HCT116 (cell line): ENCODE results near the gene NDST3. TPM values are rescaled to one million over a fixed set of nuclear protein-coding genes. Genes with fewer than 3 reads are reported as not detected.

Source experiments
- ATAC-seq: fragments of 200-7000 bp; cut with Tn5 transposase; 2 replicates; pipeline ENCODE4 v1.9.1; 2020; ENCODE audit warnings: mild to moderate bottlenecking, moderate library complexity
- BruUV-seq: library from RNA; stranded (reverse); fragments of 400-500 nt; replicated peaks from 2 replicates; lab custom pipeline; 2021; lab: Mats Ljungman, UMichigan
- CTCF ChIA-PET: fragments of 300-600 bp; sonication (Branson Sonifier 250); formaldehyde crosslinking; loops from one replicate; lab custom pipeline; 2021; ENCODE audit warnings: antibody characterized with exemption; lab: Charles Lee
- POLR2A ChIA-PET: fragments of 300-600, 350-600 bp; sonication (Branson Sonifier 250); formaldehyde crosslinking; loops from one replicate; lab custom pipeline; 2021; ENCODE audit warnings: antibody characterized with exemption; lab: Charles Lee
- RAD21 ChIA-PET, 2 experiments: fragments of 300-600 bp; sonication (Branson Sonifier 250); formaldehyde crosslinking; loops; one replicate each; lab custom pipeline; 2023; ENCODE audit warnings: low total read pairs in 2 of 2; ENCODE audit not compliant: uncharacterized antibody in 2 of 2, unreplicated experiment in 2 of 2, low non-redundant PET in 1 of 2; lab: Charles Lee
- DNase-seq: peaks from one replicate; pipeline ENCODE4 v3.0.0-alpha.2; 2010; ENCODE audit warnings: low read depth, low spot score
- H2AFZ ChIP-seq: fragments of 200-600 bp; shearing (Covaris generic), sonication (generic); 2 replicates; pipeline ENCODE4 v1.6.1; 2017; ENCODE audit warnings: low read depth, mixed run types, mixed read lengths, antibody characterized with exemption, low read length; ENCODE audit not compliant: poor library complexity, severe bottlenecking
- H3K27ac ChIP-seq: 2 replicates; pipeline ENCODE4 v1.5.1; 2012; ENCODE audit warnings: low read depth, low read length
- H3K27me3 ChIP-seq: fragments of 200-600 bp; sonication (generic); 2 replicates; pipeline ENCODE4 v1.6.1; 2016; ENCODE audit warnings: mixed run types, low read length, mixed read lengths; ENCODE audit not compliant: insufficient read depth
- H3K36me3 ChIP-seq, 2 experiments: fragments of 200-500 bp in 1 of 2; fragments of 200-600 bp in 1 of 2; sonication (Bioruptor generic) in 1 of 2; sonication (generic) in 1 of 2; 2 replicates each; pipeline versions ENCODE4 v1.5.1 to v1.6.1; 2014 to 2016; ENCODE audit warnings: low read length in 2 of 2, inconsistent platforms in 1 of 2, mixed read lengths in 1 of 2, mixed run types in 1 of 2; ENCODE audit not compliant: insufficient read depth in 2 of 2, control insufficient read depth in 1 of 2
- H3K4me1 ChIP-seq, 2 experiments: fragments of 200-600 bp in 1 of 2; sonication (generic) in 1 of 2; 2 replicates each; pipeline versions ENCODE4 v1.5.1 to v1.6.1; 2012 to 2017; ENCODE audit warnings: low read length in 2 of 2, inconsistent platforms in 1 of 2, mild to moderate bottlenecking in 1 of 2, mixed read lengths in 1 of 2, mixed run types in 1 of 2, moderate library complexity in 1 of 2; ENCODE audit not compliant: insufficient read depth in 2 of 2, control insufficient read depth in 1 of 2
- H3K4me2 ChIP-seq: fragments of 200-600 bp; sonication (generic); 2 replicates; pipeline ENCODE4 v1.6.1; 2017; ENCODE audit warnings: mixed run types, low read length, mixed read lengths
- H3K4me3 ChIP-seq, 2 experiments: fragments of 200-600 bp in 1 of 2; sonication (generic) in 1 of 2; replicated peaks in 1 of 2; 2 replicates each; pipeline ENCODE4 v1.5.1; 2011 to 2016; ENCODE audit warnings: low read length in 2 of 2, control low read depth in 1 of 2, low read depth in 1 of 2, mild to moderate bottlenecking in 1 of 2, mixed read lengths in 1 of 2, mixed run types in 1 of 2
- H3K79me2 ChIP-seq: fragments of 200-600 bp; sonication (generic); 2 replicates; pipeline ENCODE4 v1.6.1; 2017; ENCODE audit warnings: mild to moderate bottlenecking, mixed run types, low read length, moderate library complexity, mixed read lengths; ENCODE audit not compliant: insufficient read depth
- H3K9ac ChIP-seq: fragments of 200-600 bp; sonication (generic); 2 replicates; pipeline ENCODE4 v1.6.1; 2016; ENCODE audit warnings: low read length, mixed read lengths
- H3K9me2 ChIP-seq: fragments of 200-600 bp; sonication (generic), shearing (Covaris generic); 2 replicates; pipeline ENCODE4 v1.6.1; 2017; ENCODE audit warnings: mixed run types, mild to moderate bottlenecking, moderate library complexity; ENCODE audit not compliant: insufficient read depth
- H3K9me3 ChIP-seq, 2 experiments: fragments of 200-500 bp in 1 of 2; fragments of 200-600 bp in 1 of 2; sonication (Bioruptor generic) in 1 of 2; sonication (generic) in 1 of 2; 2 replicates each; pipeline ENCODE4 v1.6.1; 2014 to 2017; ENCODE audit warnings: low read length in 2 of 2, mixed read lengths in 2 of 2, inconsistent platforms in 1 of 2, low read depth in 1 of 2, mild to moderate bottlenecking in 1 of 2, mixed run types in 1 of 2, moderate library complexity in 1 of 2; ENCODE audit not compliant: control insufficient read depth in 1 of 2, insufficient read depth in 1 of 2
- H4K20me1 ChIP-seq: fragments of 200-600 bp; sonication (generic), shearing (Covaris generic); 2 replicates; pipeline ENCODE4 v1.6.1; 2017; ENCODE audit warnings: mixed run types, mild to moderate bottlenecking, moderate library complexity; ENCODE audit not compliant: insufficient read depth
- CBX3 ChIP-seq: IDR thresholded peaks from 2 replicates; pipeline ENCODE4 v1.6.1; 2012; ENCODE audit warnings: low read depth
- CEBPB ChIP-seq: IDR thresholded peaks from 2 replicates; pipeline ENCODE4 v1.6.1; 2012; ENCODE audit warnings: low read depth
- EGR1 ChIP-seq: IDR thresholded peaks from 2 replicates; pipeline ENCODE4 v1.6.1; 2012; ENCODE audit warnings: low read depth
- ELF1 ChIP-seq: IDR thresholded peaks from 2 replicates; pipeline ENCODE4 v1.6.1; 2012; ENCODE audit warnings: low read depth, borderline replicate concordance
- EZH2phosphoT487 ChIP-seq: fragments of 200-600 bp; IDR thresholded peaks from 2 replicates; pipeline ENCODE4 v1.6.1; 2018; ENCODE audit warnings: antibody characterized with exemption, borderline replicate concordance
- FOSL1 ChIP-seq: IDR thresholded peaks from 2 replicates; pipeline ENCODE4 v1.6.1; 2012; ENCODE audit warnings: low read depth
- MAX ChIP-seq: IDR thresholded peaks from 2 replicates; pipeline ENCODE4 v1.6.1; 2012
- POLR2A ChIP-seq: IDR thresholded peaks from 2 replicates; pipeline ENCODE4 v1.7.0; 2011; ENCODE audit warnings: borderline replicate concordance; ENCODE audit not compliant: insufficient read depth, insufficient read length; ENCODE audit errors: extremely low read depth
- POLR2AphosphoS5 ChIP-seq: IDR thresholded peaks from 2 replicates; pipeline ENCODE4 v1.6.1; 2011; ENCODE audit warnings: mild to moderate bottlenecking, low read depth, low read length, moderate library complexity
- RAD21 ChIP-seq: IDR thresholded peaks from 2 replicates; pipeline ENCODE4 v1.6.1; 2012; ENCODE audit warnings: low read depth, mild to moderate bottlenecking
- REST ChIP-seq: IDR thresholded peaks from 2 replicates; pipeline ENCODE4 v1.6.1; 2012; ENCODE audit warnings: low read depth
- TCF7L2 ChIP-seq: IDR thresholded peaks from 2 replicates; pipeline ENCODE4 v1.7.0; 2011; ENCODE audit warnings: borderline replicate concordance, inconsistent platforms; ENCODE audit not compliant: insufficient read depth, insufficient read length; ENCODE audit errors: extremely low read depth
- ZFX ChIP-seq: fragments of 450-650 bp; IDR thresholded peaks from 2 replicates; pipeline ENCODE4 v1.6.1; 2017
- intact Hi-C: fragments of 100-400 bp; cut with micrococcal nuclease; formaldehyde crosslinking; loops from 2 replicates; pipeline ENCODE4 v1.10.0; 2022
- total RNA-seq: library from RNA; stranded (reverse); gene quantifications from one replicate; pipeline ENCODE4 v1.2.1, GENCODE V29; 2021; ENCODE audit not compliant: unreplicated experiment

The NDST3 gene
- total RNA-seq, 1 experiment from 2014 or later = not detected

- BruUV-seq = no TSS peak
- CTCF ChIA-PET = no interaction called here
These were observed 90.7 kb downstream of the NDST3 start for GRCh38 chr4:118124997-118125396.

More at GRCh38 chr4:118124997-118125396, 90.7 kb downstream of the NDST3 start:
- Histone ChIP-seq H4K20me1 (no peaks in the 10 kb centered on the region), H3K4me3 (no peak overlapping the region), H3K4me2 (no peak overlapping the region), H3K27me3 (no peaks in the 10 kb centered on the region), H3K4me1 (no peaks in the 10 kb centered on the region)
- no peak for DNase-seq
- TF ChIP-seq REST (no peak), MAX (no peak), RAD21 (no peak), CBX3 (no peak), CEBPB (no peak), ELF1 (no peak), EGR1 (no peak), EZH2phosphoT487 (no peak), POLR2A (no peak), POLR2AphosphoS5 (no peak), ZFX (no peak), FOSL1 (no peak), TCF7L2 (no peak)
- TF ChIP-seq, all 23 proteins: peak for 0
- H3K36me3 ChIP-seq = no peaks in the 10 kb centered on the region
- no peak overlapping the region for H3K27ac ChIP-seq
- intact Hi-C loops = no loop called here
- no peaks in the 10 kb centered on the region for H3K79me2 ChIP-seq
- ATAC-seq = no peak
- no peak overlapping the region for H2AFZ ChIP-seq
- H3K9me2 ChIP-seq = no peaks in the 10 kb centered on the region
- POLR2A ChIA-PET = no interaction called here
- RAD21 ChIA-PET = no interaction called here
- H3K9me3 ChIP-seq = no peaks in the 10 kb centered on the region
- H3K9ac ChIP-seq = no peak overlapping the region
